ENCODE measurements around the gene TERB1.
"Not testable (repeated sequence)": the region's sequence is repeated elsewhere in the genome, so short reads cannot be mapped to it uniquely, and the experiment has no call there.

The TERB1 gene

DNA sequence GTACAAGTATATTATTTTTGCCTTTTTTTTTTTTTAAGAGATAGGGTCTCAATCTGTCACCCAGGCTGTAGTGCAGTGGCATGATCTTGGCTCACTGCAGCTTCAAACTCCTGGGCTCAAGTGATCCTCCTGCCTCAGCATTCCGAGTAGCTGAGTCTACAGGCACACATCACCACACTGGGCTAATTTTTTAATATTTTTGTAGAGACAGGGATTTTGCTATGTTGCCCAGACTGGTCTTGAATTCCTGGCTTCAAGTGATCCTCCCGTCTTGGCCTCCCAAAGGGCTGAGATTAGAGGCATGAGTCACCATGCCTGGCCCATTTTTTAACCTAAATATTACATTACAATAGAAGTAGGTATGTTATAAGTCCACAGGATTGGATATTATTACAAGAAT is 3.2 kb downstream of the TERB1 start:
- in situ Hi-C loops (cut with MboI; ENCODE audit: low sequenced_read_pairs), result no loop called here

GRCh38 chr16:66793984-66794383 is 7.4 kb downstream of the TERB1 start:
- H3K4me1 ChIP-seq; in situ Hi-C loops (cut with MboI; ENCODE audit: low sequenced_read_pairs); H3K4me3 ChIP-seq; H3K9me3 ChIP-seq; H3K36me3 ChIP-seq (replicated peaks); DNase-seq (ENCODE audit: low spot score in 2 of 2); H3K27me3 ChIP-seq (ENCODE audit: low read depth): not testable (repeated sequence)

More for the DNA sequence above, 3.2 kb downstream of the TERB1 start:
- Histone ChIP-seq H3K4me3 (no peak overlapping the region), H3K9me3 (no peaks in the 10 kb centered on the region), H3K36me3 (replicated peaks) (peaks cover 6% of the 10 kb centered on the region), H3K4me1 (no peaks in the 10 kb centered on the region), H3K27me3 (ENCODE audit: low read depth) (no peaks in the 10 kb centered on the region)
- no peak for DNase-seq (ENCODE audit: low spot score in 2 of 2)

DNA sequence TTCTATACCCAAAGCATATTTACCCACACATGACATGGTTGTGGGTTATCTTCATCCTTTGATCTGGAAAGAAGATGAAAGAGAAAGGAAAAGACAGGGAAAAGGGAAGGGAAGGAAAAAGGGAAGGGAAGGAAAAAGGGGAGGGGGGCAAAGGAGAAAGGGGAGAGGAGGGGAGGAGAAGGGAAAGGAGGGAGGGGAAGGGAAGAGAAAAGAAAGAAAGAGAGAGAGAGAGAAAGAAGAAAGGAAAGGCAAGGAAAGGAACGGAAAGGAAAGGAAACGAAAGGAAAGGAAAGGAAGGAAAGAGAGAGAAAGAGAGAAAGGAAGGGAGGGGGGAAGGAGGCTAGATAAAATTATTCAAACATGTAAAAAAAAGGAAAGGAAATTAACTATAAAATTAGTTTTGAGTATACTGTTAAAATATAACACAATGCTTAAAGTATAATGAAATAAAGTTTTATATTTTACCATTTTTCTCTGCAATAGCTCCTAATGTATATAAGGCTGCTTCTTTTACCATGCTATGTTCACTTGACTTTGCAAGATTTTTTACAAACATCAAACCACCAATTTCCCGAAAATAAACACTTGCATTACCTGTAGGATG is 11.2 kb downstream of the TERB1 start:
- Histone ChIP-seq H3K4me3 (no peak overlapping the region), H3K9me3 (no peaks in the 10 kb centered on the region), H3K4me1 (no peaks in the 10 kb centered on the region), H3K27me3 (ENCODE audit: low read depth) (no peaks in the 10 kb centered on the region; the same call in 1 of the 2 replicates), H3K36me3 (replicated peaks) (no peaks in the 10 kb centered on the region)
- DNase-seq (ENCODE audit: low spot score in 2 of 2), result no peak
- in situ Hi-C loops (cut with MboI; ENCODE audit: low sequenced_read_pairs), result no loop called here

DNA sequence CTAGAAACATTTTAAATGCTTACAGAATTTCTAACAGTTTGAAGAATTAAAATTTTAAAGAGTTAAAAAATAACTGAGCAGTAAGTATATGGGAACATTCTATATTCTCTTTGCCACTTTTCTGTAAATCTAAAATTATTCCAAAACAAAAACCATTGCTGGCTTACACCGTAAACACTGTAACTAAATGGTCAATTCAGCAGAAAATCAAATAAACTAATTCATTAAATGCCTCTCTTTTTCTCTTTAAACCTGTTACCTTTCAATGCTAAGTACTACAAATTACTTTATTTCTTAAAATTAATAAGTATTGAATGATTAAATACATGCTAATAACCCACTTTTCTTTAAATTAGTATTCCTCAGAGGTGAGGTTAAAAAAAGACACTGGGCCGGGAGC is 14.0 kb downstream of the TERB1 start:
- H3K36me3 ChIP-seq (replicated peaks), result no peaks in the 10 kb centered on the region

GRCh38 chr16:66786551-66786950 is 14.8 kb downstream of the TERB1 start:
- Histone ChIP-seq H3K4me3 (no peak overlapping the region), H3K27me3 (ENCODE audit: low read depth) (no peaks in the 10 kb centered on the region; the same call in 1 of the 2 replicates), H3K9me3 (no peaks in the 10 kb centered on the region), H3K4me1 (no peaks in the 10 kb centered on the region), H3K36me3 (replicated peaks) (no peaks in the 10 kb centered on the region)
- no peak for DNase-seq (ENCODE audit: low spot score in 2 of 2)
- in situ Hi-C loops (cut with MboI; ENCODE audit: low sequenced_read_pairs), result no loop called here

More for the DNA sequence above, 14.0 kb downstream of the TERB1 start:
- Histone ChIP-seq H3K27me3 (ENCODE audit: low read depth) (no peaks in the 10 kb centered on the region; the same call in 1 of the 2 replicates), H3K4me1 (no peaks in the 10 kb centered on the region), H3K4me3 (no peak overlapping the region), H3K9me3 (no peaks in the 10 kb centered on the region)
- no peak for DNase-seq (ENCODE audit: low spot score in 2 of 2)
- in situ Hi-C loops (cut with MboI; ENCODE audit: low sequenced_read_pairs), result no loop called here

GRCh38 chr16:66776457-66776856 is 24.9 kb downstream of the TERB1 start:
- Histone ChIP-seq H3K9me3 (no peaks in the 10 kb centered on the region), H3K4me3 (no peak overlapping the region), H3K4me1 (no peaks in the 10 kb centered on the region), H3K27me3 (ENCODE audit: low read depth) (no peaks in the 10 kb centered on the region), H3K36me3 (replicated peaks) (no peaks in the 10 kb centered on the region)
- no peak for DNase-seq (ENCODE audit: low spot score in 2 of 2)
- in situ Hi-C loops (cut with MboI; ENCODE audit: low sequenced_read_pairs), result no loop called here

DNA sequence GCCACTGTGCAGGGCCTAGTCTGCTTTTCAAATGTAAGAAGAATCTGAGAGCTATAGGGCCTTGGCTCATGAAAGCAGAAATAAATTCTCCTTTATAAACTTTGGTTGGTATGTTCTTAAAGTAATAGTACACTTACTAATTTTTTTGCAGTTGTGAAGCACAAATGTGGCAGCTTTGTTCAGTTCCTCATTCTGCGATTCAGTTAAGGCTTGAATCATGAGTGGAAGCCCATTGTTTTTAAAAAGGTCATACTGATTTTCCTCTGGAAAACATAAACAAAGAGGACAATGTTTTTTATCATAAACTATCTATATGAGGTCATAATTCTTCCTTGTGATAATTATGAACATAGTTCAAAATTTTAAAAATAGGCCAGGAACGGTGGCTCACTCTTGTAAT is 26.4 kb downstream of the TERB1 start:
- Histone ChIP-seq H3K27me3 (ENCODE audit: low read depth) (no peaks in the 10 kb centered on the region), H3K4me3 (no peak overlapping the region), H3K9me3 (no peaks in the 10 kb centered on the region), H3K4me1 (no peaks in the 10 kb centered on the region), H3K36me3 (replicated peaks) (no peaks in the 10 kb centered on the region)
- in situ Hi-C loops (cut with MboI; ENCODE audit: low sequenced_read_pairs), result no loop called here
- no peak for DNase-seq (ENCODE audit: low spot score in 2 of 2)

DNA sequence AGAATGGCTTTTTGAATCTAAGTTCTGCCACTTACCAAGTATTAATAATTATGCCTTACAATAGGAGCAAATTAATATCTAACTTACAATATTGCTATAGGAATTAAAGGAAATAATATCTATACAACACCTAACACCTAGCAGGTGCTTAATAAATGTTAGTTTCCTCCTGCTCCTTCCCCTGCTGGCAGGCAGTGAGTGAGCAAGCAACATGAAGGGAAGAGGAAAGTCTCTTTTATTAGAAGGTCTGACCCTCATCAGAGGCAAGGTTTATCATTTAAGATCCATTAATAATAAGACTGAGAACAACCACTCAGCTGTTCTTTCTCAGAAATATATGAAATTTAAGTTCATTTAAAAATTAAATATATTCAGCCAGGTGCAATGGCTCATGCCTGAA is 43.3 kb downstream of the TERB1 start:
- no peak for DNase-seq (ENCODE audit: low spot score in 2 of 2)
- no peaks in the 10 kb centered on the region for H3K36me3 ChIP-seq (replicated peaks)
- H3K4me1 ChIP-seq, result no peaks in the 10 kb centered on the region
- peaks cover 3% of the 10 kb centered on the region; the same call in 1 of the 2 replicates for H3K27me3 ChIP-seq (ENCODE audit: low read depth)
- no peak overlapping the region for H3K4me3 ChIP-seq
- H3K9me3 ChIP-seq, result peaks cover 2% of the 10 kb centered on the region; the same call in 1 of the 2 replicates
- in situ Hi-C loops (cut with MboI; ENCODE audit: low sequenced_read_pairs), result no loop called here

DNA sequence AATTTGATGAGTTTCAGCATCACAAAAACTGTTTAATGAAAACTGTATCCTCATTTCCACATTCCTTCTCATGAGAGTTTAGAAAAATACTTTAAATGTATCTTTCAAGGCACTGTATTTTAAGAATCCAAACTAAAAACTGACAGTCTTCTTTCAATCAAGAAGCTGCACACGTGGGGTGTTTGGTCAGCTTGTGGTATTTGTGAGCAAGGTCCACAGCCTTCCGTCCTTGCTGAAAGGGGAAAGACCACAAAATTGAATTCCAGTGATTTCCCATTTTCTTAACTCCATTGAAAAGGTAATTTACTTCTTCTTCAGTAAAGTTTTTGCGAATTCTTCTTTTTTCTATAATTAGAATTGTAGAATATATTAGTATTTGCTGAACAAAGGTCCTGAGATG is 46.6 kb downstream of the TERB1 start:
- Histone ChIP-seq H3K36me3 (replicated peaks) (peaks cover 9% of the 10 kb centered on the region), H3K27me3 (ENCODE audit: low read depth) (peaks cover 3% of the 10 kb centered on the region; the same call in 1 of the 2 replicates), H3K4me3 (no peak overlapping the region), H3K4me1 (peaks cover 6% of the 10 kb centered on the region), H3K9me3 (peaks cover 2% of the 10 kb centered on the region; the same call in 1 of the 2 replicates)
- in situ Hi-C loops (cut with MboI; ENCODE audit: low sequenced_read_pairs), result no loop called here
- no peak for DNase-seq (ENCODE audit: low spot score in 2 of 2)

DNA sequence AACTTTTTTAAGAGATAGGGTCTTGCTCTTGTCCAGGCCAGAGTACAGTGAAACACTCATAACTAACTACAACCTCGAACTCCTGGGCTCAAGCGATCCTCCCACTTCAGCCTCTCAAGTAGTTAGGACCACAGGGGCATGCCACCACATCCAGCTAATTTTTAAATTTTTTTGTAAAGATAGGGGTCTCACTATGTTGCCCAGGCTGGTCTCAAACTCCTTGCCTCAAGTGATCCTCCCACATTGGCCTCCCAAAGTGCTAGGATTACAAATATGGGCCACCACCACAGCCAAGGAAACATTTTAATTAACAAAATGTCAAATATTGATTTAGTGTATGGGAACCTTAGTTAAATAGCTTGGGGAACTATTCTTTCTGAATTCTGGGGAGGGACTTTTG is 47.2 kb downstream of the TERB1 start:
- in situ Hi-C loops (cut with MboI; ENCODE audit: low sequenced_read_pairs), result no loop called here
- no peak overlapping the region for H3K4me3 ChIP-seq
- H3K9me3 ChIP-seq, result peaks cover 2% of the 10 kb centered on the region; the same call in 1 of the 2 replicates

DNA sequence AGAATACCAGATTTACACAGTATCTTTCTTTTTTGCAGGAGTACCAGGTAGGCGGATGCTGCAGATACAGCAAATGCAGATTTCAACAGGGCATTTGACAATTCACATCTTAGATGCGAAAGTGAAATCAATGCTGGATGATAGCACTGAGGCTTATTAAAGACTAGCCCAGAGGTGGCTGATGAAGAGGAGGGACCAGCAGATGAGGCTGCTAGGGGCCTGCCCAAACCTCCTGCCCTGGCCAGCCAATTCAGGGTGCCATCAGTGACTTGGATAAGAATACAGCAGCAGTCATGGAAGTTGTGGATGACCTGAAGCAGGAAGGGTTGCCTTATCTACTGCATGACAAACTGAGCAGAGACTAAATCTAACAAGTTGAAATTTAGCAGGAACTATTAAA is 48.4 kb downstream of the TERB1 start:
- in situ Hi-C loops (cut with MboI; ENCODE audit: low sequenced_read_pairs), result no loop called here

More for the DNA sequence above, 47.2 kb downstream of the TERB1 start:
- no peak for DNase-seq (ENCODE audit: low spot score in 2 of 2)
- H3K27me3 ChIP-seq (ENCODE audit: low read depth), result peaks cover 3% of the 10 kb centered on the region; the same call in 1 of the 2 replicates
- peaks cover 11% of the 10 kb centered on the region for H3K36me3 ChIP-seq (replicated peaks)
- peaks cover 8% of the 10 kb centered on the region for H3K4me1 ChIP-seq

GRCh38 chr16:66752379-66752778 is 49.0 kb downstream of the TERB1 start:
- DNase-seq (ENCODE audit: low spot score in 2 of 2), result no peak
- Histone ChIP-seq H3K9me3 (peaks cover 2% of the 10 kb centered on the region; the same call in 1 of the 2 replicates), H3K27me3 (ENCODE audit: low read depth) (peaks cover 3% of the 10 kb centered on the region; the same call in 1 of the 2 replicates), H3K4me3 (no peak overlapping the region), H3K4me1 (peaks cover 8% of the 10 kb centered on the region), H3K36me3 (replicated peaks) (peaks cover 26% of the 10 kb centered on the region)
- in situ Hi-C loops (cut with MboI; ENCODE audit: low sequenced_read_pairs), result no loop called here

More for the DNA sequence above, 48.4 kb downstream of the TERB1 start:
- H3K9me3 ChIP-seq, result peaks cover 2% of the 10 kb centered on the region; the same call in 1 of the 2 replicates
- DNase-seq (ENCODE audit: low spot score in 2 of 2), result no peak
- peaks cover 22% of the 10 kb centered on the region for H3K36me3 ChIP-seq (replicated peaks)
- peaks cover 8% of the 10 kb centered on the region for H3K4me1 ChIP-seq
- H3K4me3 ChIP-seq, result no peak overlapping the region
- H3K27me3 ChIP-seq (ENCODE audit: low read depth), result peaks cover 3% of the 10 kb centered on the region; the same call in 1 of the 2 replicates

GRCh38 chr16:66751992-66752322 is 49.4 kb downstream of the TERB1 start:
- in situ Hi-C loops (cut with MboI; ENCODE audit: low sequenced_read_pairs), result no loop called here

GRCh38 chr16:66751303-66751991 is 49.9 kb downstream of the TERB1 start, which contains the start of gene DYNC1LI2:
TSS of gene DYNC1LI2 (minus strand) at chr16:66751609. CDS start at chr16:66751591, 18 bp downstream.
- Histone ChIP-seq H3K4me1 (peaks cover 8% of the 10 kb centered on the region), H3K36me3 (replicated peaks) (peaks cover 35% of the 10 kb centered on the region), H3K9me3 (peaks cover 2% of the 10 kb centered on the region; the same call in 1 of the 2 replicates), H3K4me3 (peak within 1 kb of the TSS; percentile 78), H3K27me3 (ENCODE audit: low read depth) (peaks cover 1% of the 10 kb centered on the region; the same call in 1 of the 2 replicates)
- peak; percentile 61 to 86 for DNase-seq (ENCODE audit: low spot score in 2 of 2)
- in situ Hi-C loops (cut with MboI; ENCODE audit: low sequenced_read_pairs), result no loop called here

More at GRCh38 chr16:66751992-66752322, 49.4 kb downstream of the TERB1 start:
- peaks cover 8% of the 10 kb centered on the region for H3K4me1 ChIP-seq
- peak overlapping the region; percentile 78 for H3K4me3 ChIP-seq
- H3K36me3 ChIP-seq (replicated peaks), result peaks cover 30% of the 10 kb centered on the region
- H3K27me3 ChIP-seq (ENCODE audit: low read depth), result peaks cover 3% of the 10 kb centered on the region; the same call in 1 of the 2 replicates
- no peak for DNase-seq (ENCODE audit: low spot score in 2 of 2)
- peaks cover 2% of the 10 kb centered on the region; the same call in 1 of the 2 replicates for H3K9me3 ChIP-seq

All from HAP-1 (cell line).